GM12878 (cell line): ENCODE results near the gene ARL3. TPM values are rescaled to one million over a fixed set of nuclear protein-coding genes. Genes with fewer than 3 reads are reported as not detected.

Source experiments
- ATAC-seq: fragments of 200-7000 bp; cut with Tn5 transposase; 3 replicates; pipeline ENCODE4 v1.9.1; 2020; ENCODE audit warnings: mild to moderate bottlenecking, moderate library complexity
- BruUV-seq: library from RNA; stranded (reverse); fragments of 400-500 nt; replicated peaks from 2 replicates; lab custom pipeline; 2021; lab: Mats Ljungman, UMichigan
- CTCF ChIA-PET: fragments of 300-600 bp; sonication (Branson Sonifier 250); formaldehyde crosslinking; extraction: SDS; loops from one replicate; lab custom pipeline; 2021; ENCODE audit warnings: inconsistent platforms; lab: Yijun Ruan, JAX
- POLR2A ChIA-PET: fragments of 350-600 bp; formaldehyde crosslinking; extraction: SDS; loops from one replicate; lab custom pipeline; 2021; ENCODE audit warnings: inconsistent platforms; lab: Charles Lee
- RAD21 ChIA-PET: fragments of 300-600 bp; sonication (Branson Sonifier 250); formaldehyde crosslinking; loops from one replicate; lab custom pipeline; 2023; ENCODE audit warnings: antibody characterized with exemption; ENCODE audit not compliant: unreplicated experiment; lab: Charles Lee
- SMC1A ChIA-PET: fragments of 300-600 bp; sonication (Branson Sonifier 250); formaldehyde crosslinking; loops from one replicate; lab custom pipeline; 2023; ENCODE audit not compliant: unreplicated experiment, uncharacterized antibody; lab: Charles Lee
- DNase-seq: peaks from one replicate; pipeline ENCODE4 v3.0.0-alpha.2; 2011; ENCODE audit warnings: low read depth, low spot score
- FAIRE-seq: peaks from 3 replicates; lab custom pipeline; 2011; peaks lifted over from hg19 to GRCh38; lab: Jason Lieb, UNC
- H2AFZ ChIP-seq: 2 replicates; pipeline ENCODE4 v1.6.0; 2011; ENCODE audit warnings: low read depth, low read length, control low read depth; ENCODE audit not compliant: control insufficient read depth
- H3K27ac ChIP-seq: 2 replicates; pipeline ENCODE4 v1.5.1; 2011; ENCODE audit warnings: control low read depth; ENCODE audit not compliant: control insufficient read depth, insufficient read depth
- H3K27me3 ChIP-seq, 2 experiments: replicated peaks in 1 of 2; 2 replicates each; pipeline versions ENCODE4 v1.6.0 to v1.6.1; 2011; ENCODE audit warnings: low read length in 1 of 2; ENCODE audit not compliant: control insufficient read depth in 2 of 2, insufficient read depth in 2 of 2
- H3K36me3 ChIP-seq, 2 experiments: 2 replicates each; pipeline ENCODE4 v1.5.1; 2011; ENCODE audit warnings: low read length in 1 of 2; ENCODE audit not compliant: control insufficient read depth in 2 of 2, insufficient read depth in 2 of 2
- H3K4me1 ChIP-seq: 2 replicates; pipeline ENCODE4 v1.6.1; 2011; ENCODE audit warnings: mild to moderate bottlenecking, low read length, moderate library complexity, mixed read lengths; ENCODE audit not compliant: control insufficient read depth, insufficient read depth
- H3K4me2 ChIP-seq: 2 replicates; pipeline ENCODE4 v1.6.0; 2011; ENCODE audit warnings: control low read depth; ENCODE audit not compliant: control insufficient read depth, insufficient read depth
- H3K4me3 ChIP-seq: fragments of 200-600 bp; sonication (generic); 2 replicates; pipeline ENCODE4 v1.5.1; 2016
- H3K79me2 ChIP-seq: 2 replicates; pipeline ENCODE4 v1.6.0; 2011; ENCODE audit warnings: low read length; ENCODE audit not compliant: control insufficient read depth, insufficient read depth
- H3K9ac ChIP-seq: 2 replicates; pipeline ENCODE4 v1.8.0; 2011; ENCODE audit warnings: low read length, control low read depth, mixed read lengths; ENCODE audit not compliant: control insufficient read depth, insufficient read depth
- H3K9me3 ChIP-seq: replicated peaks from 3 replicates; pipeline ENCODE4 v1.5.1; 2011; ENCODE audit warnings: mild to moderate bottlenecking, low read length; ENCODE audit not compliant: control insufficient read depth, insufficient read depth
- H4K20me1 ChIP-seq: 2 replicates; pipeline ENCODE4 v1.6.0; 2011; ENCODE audit not compliant: control insufficient read depth, insufficient read depth
- BHLHE40 ChIP-seq, 2 experiments: fragments of 450-650 bp in 1 of 2; IDR thresholded peaks; 2 replicates each; pipeline ENCODE4 v1.6.1; 2011 to 2017; ENCODE audit warnings: low read depth in 2 of 2, borderline replicate concordance in 1 of 2, improper control_type of control experiment in 1 of 2, low read length in 1 of 2, mild to moderate bottlenecking in 1 of 2
- CBX5 ChIP-seq: sonication (generic); IDR thresholded peaks from 2 replicates; pipeline ENCODE4 v1.6.1; 2016; ENCODE audit warnings: low read depth, moderate library complexity, mild to moderate bottlenecking, inconsistent platforms
- CHD1 ChIP-seq: IDR thresholded peaks from 2 replicates; pipeline ENCODE4 v1.6.1; 2012; ENCODE audit warnings: low read depth, low read length, improper control_type of control experiment
- DPF2 ChIP-seq: fragments of 450-650 bp; IDR thresholded peaks from 2 replicates; pipeline ENCODE4 v1.6.1; 2017; ENCODE audit warnings: mild to moderate bottlenecking
- EZH2 ChIP-seq: IDR thresholded peaks from 2 replicates; pipeline ENCODE4 v1.6.1; 2012; ENCODE audit warnings: low read depth, mild to moderate bottlenecking, control low read depth, inconsistent platforms, low read length, borderline replicate concordance; ENCODE audit not compliant: control insufficient read depth
- HDGF ChIP-seq: fragments of 450-650 bp; IDR thresholded peaks from 2 replicates; pipeline ENCODE4 v1.6.1; 2016; ENCODE audit warnings: antibody characterized with exemption
- KLF5 ChIP-seq: fragments of 450-650 bp; IDR thresholded peaks from 2 replicates; pipeline ENCODE4 v1.6.1; 2014; ENCODE audit warnings: mild to moderate bottlenecking; ENCODE audit not compliant: partially characterized antibody
- LARP7 ChIP-seq: fragments of 450-650 bp; IDR thresholded peaks from 2 replicates; pipeline ENCODE4 v1.6.1; 2017; ENCODE audit warnings: mild to moderate bottlenecking
- NR2C2 ChIP-seq: IDR thresholded peaks from 2 replicates; pipeline ENCODE4 v1.6.1; 2011; ENCODE audit warnings: borderline replicate concordance, low read depth; ENCODE audit not compliant: control insufficient read depth, insufficient read length
- NR2F1 ChIP-seq: fragments of 450-650 bp; conservative IDR thresholded peaks from 2 replicates; pipeline ENCODE4 v1.6.1; 2017; ENCODE audit warnings: mild to moderate bottlenecking
- PAX5 ChIP-seq: IDR thresholded peaks from 2 replicates; pipeline ENCODE4 v1.6.1; 2011; ENCODE audit warnings: low read depth, low read length, borderline replicate concordance
- RAD51 ChIP-seq: fragments of 450-650 bp; IDR thresholded peaks from 2 replicates; pipeline ENCODE4 v1.6.1; 2016; ENCODE audit warnings: moderate library complexity, mild to moderate bottlenecking, inconsistent platforms
- RB1 ChIP-seq: fragments of 450-650 bp; formaldehyde crosslinking; IDR thresholded peaks from 2 replicates; pipeline ENCODE4 v1.6.1; 2017; ENCODE audit warnings: mild to moderate bottlenecking, borderline replicate concordance
- SMARCA5 ChIP-seq: fragments of 450-650 bp; IDR thresholded peaks from 2 replicates; pipeline ENCODE4 v1.6.1; 2017; ENCODE audit warnings: mild to moderate bottlenecking
- TAF1 ChIP-seq: IDR thresholded peaks from 2 replicates; pipeline ENCODE4 v1.6.1; 2011; ENCODE audit warnings: mild to moderate bottlenecking, low read depth, low read length, borderline replicate concordance
- WGBS: methylation state at CpG from one replicate; pipeline ENCODE4 v1.1.6; 2016; ENCODE audit warnings: low lambda C conversion rate; ENCODE audit not compliant: insufficient replicate concordance, insufficient coverage; ENCODE audit errors: missing lambda C conversion rate; 5-methylcytosine and 5-hydroxymethylcytosine counted together
- in situ Hi-C: fragments of 300-500 bp; cut with MboI; formaldehyde crosslinking; loops from 9 replicates; pipeline ENCODE4 v1.14.3; 2018; ENCODE audit warnings: mixed read lengths
- intact Hi-C: fragments of 100-400 bp; cut with micrococcal nuclease; formaldehyde crosslinking; loops from one replicate; pipeline ENCODE4 v1.14.2; 2022; ENCODE audit not compliant: unreplicated experiment
- polyA plus RNA-seq, 11 experiments: library from polyadenylated mRNA; depleted of rRNA in 4 of 11; unstranded in 6 of 11; stranded (reverse) in 5 of 11; fragments of >200 nt; fragmentation: Nextera tagmentation in 4 of 11; fragmentation: Illumina TruSeq in 1 of 11; extraction: Ambion mirVana in 4 of 11; extraction: Trizol in 1 of 11; gene quantifications; 1 replicate in 1 of 11; 2 replicates in 10 of 11; pipeline versions ENCODE4 v1.2.1 to v1.2.3, GENCODE V29; 2011 to 2016; ENCODE audit warnings: inconsistent platforms in 2 of 11, missing spikeins in 2 of 11, low read depth in 1 of 11
- total RNA-seq, 4 experiments: library from RNA; depleted of rRNA in 3 of 4; stranded (reverse); fragments of >200 nt in 3 of 4; fragmentation: Illumina TruSeq in 1 of 4; extraction: Trizol in 1 of 4; gene quantifications; 2 replicates each; pipeline versions ENCODE4 v1.2.1 to v1.2.3, GENCODE V29; 2013 to 2021
- TF ChIP-seq, protein P1 (sequence below): fragments of 450-650 bp; IDR thresholded peaks from 2 replicates; pipeline ENCODE4 v1.6.1; 2017; ENCODE audit warnings: mild to moderate bottlenecking, moderate library complexity
- TF ChIP-seq, protein P2 (sequence below): IDR thresholded peaks from 2 replicates; pipeline ENCODE4 v1.6.1; 2012; ENCODE audit warnings: low read depth, low read length, improper control_type of control experiment
- TF ChIP-seq, protein P3 (sequence below): IDR thresholded peaks from 2 replicates; pipeline ENCODE4 v1.6.1; 2011; ENCODE audit warnings: borderline replicate concordance, low read depth, mild to moderate bottlenecking, moderate library complexity, low read length; ENCODE audit not compliant: insufficient read depth, poor library complexity, severe bottlenecking

The ARL3 gene
- total and polyA plus RNA-seq, 10 of the 15 experiments (the other 5 are each of a cell fraction or from before 2014, with no cell fraction given) = 4.9 to 26.1 (median 11.0) TPM

DNA sequence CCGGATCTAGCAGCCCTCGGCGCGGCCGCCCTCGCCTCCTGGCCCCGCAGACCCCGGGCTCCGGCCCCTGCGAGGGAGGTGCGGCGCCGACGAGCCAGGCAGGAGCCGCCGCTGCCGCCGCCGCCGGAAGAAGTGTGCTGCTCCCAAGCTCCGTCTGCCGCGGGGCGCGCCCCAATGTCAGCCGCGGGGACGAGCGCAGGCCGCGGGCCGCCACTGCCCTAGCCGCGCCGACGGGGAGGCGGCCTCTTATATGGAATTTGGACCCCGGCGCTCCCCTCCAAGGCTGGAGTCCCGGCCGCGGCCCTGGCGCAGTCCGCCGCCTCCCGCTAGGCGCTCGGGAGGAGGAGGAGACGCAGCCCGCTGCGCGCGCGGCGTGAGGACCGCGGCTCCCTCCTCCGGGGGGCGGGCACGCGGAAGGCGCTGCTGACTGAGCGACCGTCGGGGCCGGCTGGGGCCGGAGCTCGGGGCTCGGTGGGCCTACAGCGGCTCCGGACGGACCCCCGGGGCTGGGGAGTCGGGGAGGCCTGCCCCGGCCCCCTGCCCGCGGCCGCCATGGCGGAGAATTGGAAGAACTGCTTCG lies 70.0 kb downstream of the ARL3 start, which contains the start of gene TRIM8:
TSS of gene TRIM8 (plus strand) at position 414 of the 580 bp plus-strand sequence. CDS start at position 553, 139 bp downstream.
- no TSS peak for BruUV-seq
- in situ Hi-C loops (no loop called here), intact Hi-C loops (loop anchor here (10.0 kb wide), 2 partner anchors 249 to 551 kb away; partner anchors contain the start of genes NFKB2 and NT5C2)
- Histone ChIP-seq H3K9me3 (no peaks in the 10 kb centered on the region), H3K36me3 (no peaks in the 10 kb centered on the region), H2AFZ (peak within 1 kb of the TSS; percentile 65), H3K4me1 (peaks cover 26% of the 10 kb centered on the region), H3K27ac (peak within 1 kb of the TSS; percentile 96), H3K4me3 (peak within 1 kb of the TSS; percentile 93), H3K4me2 (peak within 1 kb of the TSS; percentile 98), H4K20me1 (no peaks in the 10 kb centered on the region), H3K9ac (peak within 1 kb of the TSS; percentile 99), H3K27me3 (no peaks in the 10 kb centered on the region), H3K79me2 (peaks cover 67% of the 10 kb centered on the region)
- no peak for FAIRE-seq
- RAD21 ChIA-PET = interaction anchor here (0.8 to 5.0 kb wide), 11 partner anchors 10 to 141 kb away, joined by 3 to 59 read pairs (median 5); partner anchors contain the start of genes ACTR1A, ARL3, SFXN2 and SUFU
- no peak for DNase-seq
- POLR2A ChIA-PET = interaction anchor here (0.7 to 14.1 kb wide), 10 partner anchors 13 to 69 kb away, joined by 3 to 151 read pairs (median 5); partner anchors contain the start of genes ARL3 and SFXN2
- SMC1A ChIA-PET = interaction anchor here (0.8 to 9.3 kb wide), 7 partner anchors 9 to 68 kb away, joined by 3 to 103 read pairs (median 6); partner anchors contain the start of genes ARL3 and SFXN2
- ATAC-seq = peak; percentile 14
- WGBS = under 1% methylated on average over 79 of the region's 80 CpGs
- CTCF ChIA-PET = interaction anchor here (0.5 to 13.5 kb wide), 10 partner anchors 9 to 209 kb away, joined by 3 to 128 read pairs (median 6); partner anchors contain the start of genes ACTR1A and ARL3
- TF ChIP-seq NR2C2 (no peak), CHD1 (peak; percentile 19; the same call in 1 of the 2 replicates), NR2F1 (0 out of 2 replicates have a peak, but pooled peaks have one; percentile 35), LARP7 (peak; percentile 81), RB1 (0 out of 2 replicates have a peak, but pooled peaks have one; percentile 30), KLF5 (no peak), CBX5 (no peak), DPF2 (0 out of 2 replicates have a peak, but pooled peaks have one; percentile 50), SMARCA5 (peak; percentile 45; the same call in 1 of the 2 replicates), HDGF (no peak), PAX5 (no peak), BHLHE40 (IDR thresholded peaks at IDR 0.05; ENCODE audit: borderline replicate concordance in 1 of 2, low read depth in 2 of 2, low read length in 1 of 2) (peak in 1 of 2 experiments; percentile 14; a peak in 1 of 4 replicates), TAF1 (peak; percentile 66; the same call in 1 of the 2 replicates), EZH2 (no peak), RAD51 (no peak)
- TF ChIP-seq, protein P1, sequence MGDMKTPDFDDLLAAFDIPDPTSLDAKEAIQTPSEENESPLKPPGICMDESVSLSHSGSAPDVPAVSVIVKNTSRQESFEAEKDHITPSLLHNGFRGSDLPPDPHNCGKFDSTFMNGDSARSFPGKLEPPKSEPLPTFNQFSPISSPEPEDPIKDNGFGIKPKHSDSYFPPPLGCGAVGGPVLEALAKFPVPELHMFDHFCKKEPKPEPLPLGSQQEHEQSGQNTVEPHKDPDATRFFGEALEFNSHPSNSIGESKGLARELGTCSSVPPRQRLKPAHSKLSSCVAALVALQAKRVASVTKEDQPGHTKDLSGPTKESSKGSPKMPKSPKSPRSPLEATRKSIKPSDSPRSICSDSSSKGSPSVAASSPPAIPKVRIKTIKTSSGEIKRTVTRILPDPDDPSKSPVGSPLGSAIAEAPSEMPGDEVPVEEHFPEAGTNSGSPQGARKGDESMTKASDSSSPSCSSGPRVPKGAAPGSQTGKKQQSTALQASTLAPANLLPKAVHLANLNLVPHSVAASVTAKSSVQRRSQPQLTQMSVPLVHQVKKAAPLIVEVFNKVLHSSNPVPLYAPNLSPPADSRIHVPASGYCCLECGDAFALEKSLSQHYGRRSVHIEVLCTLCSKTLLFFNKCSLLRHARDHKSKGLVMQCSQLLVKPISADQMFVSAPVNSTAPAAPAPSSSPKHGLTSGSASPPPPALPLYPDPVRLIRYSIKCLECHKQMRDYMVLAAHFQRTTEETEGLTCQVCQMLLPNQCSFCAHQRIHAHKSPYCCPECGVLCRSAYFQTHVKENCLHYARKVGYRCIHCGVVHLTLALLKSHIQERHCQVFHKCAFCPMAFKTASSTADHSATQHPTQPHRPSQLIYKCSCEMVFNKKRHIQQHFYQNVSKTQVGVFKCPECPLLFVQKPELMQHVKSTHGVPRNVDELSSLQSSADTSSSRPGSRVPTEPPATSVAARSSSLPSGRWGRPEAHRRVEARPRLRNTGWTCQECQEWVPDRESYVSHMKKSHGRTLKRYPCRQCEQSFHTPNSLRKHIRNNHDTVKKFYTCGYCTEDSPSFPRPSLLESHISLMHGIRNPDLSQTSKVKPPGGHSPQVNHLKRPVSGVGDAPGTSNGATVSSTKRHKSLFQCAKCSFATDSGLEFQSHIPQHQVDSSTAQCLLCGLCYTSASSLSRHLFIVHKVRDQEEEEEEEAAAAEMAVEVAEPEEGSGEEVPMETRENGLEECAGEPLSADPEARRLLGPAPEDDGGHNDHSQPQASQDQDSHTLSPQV = no peak
- TF ChIP-seq, protein P2, sequence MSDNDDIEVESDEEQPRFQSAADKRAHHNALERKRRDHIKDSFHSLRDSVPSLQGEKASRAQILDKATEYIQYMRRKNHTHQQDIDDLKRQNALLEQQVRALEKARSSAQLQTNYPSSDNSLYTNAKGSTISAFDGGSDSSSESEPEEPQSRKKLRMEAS = no peak
- TF ChIP-seq, protein P3, sequence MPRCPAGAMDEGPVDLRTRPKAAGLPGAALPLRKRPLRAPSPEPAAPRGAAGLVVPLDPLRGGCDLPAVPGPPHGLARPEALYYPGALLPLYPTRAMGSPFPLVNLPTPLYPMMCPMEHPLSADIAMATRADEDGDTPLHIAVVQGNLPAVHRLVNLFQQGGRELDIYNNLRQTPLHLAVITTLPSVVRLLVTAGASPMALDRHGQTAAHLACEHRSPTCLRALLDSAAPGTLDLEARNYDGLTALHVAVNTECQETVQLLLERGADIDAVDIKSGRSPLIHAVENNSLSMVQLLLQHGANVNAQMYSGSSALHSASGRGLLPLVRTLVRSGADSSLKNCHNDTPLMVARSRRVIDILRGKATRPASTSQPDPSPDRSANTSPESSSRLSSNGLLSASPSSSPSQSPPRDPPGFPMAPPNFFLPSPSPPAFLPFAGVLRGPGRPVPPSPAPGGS = no peak
